K562 (cell line): ENCODE measurements around the gene CORIN. TPM values are rescaled to one million over a fixed set of nuclear protein-coding genes. Genes with fewer than 3 reads are reported as not detected.

Experiments used
- ATAC-seq: fragments of 200-7000 bp; cut with Tn5 transposase; 3 replicates; pipeline ENCODE4 v1.9.1; 2020; ENCODE audit warnings: moderate library complexity
- BruUV-seq: library from RNA; stranded (reverse); fragments of 400-500 nt; replicated peaks from 2 replicates; lab custom pipeline; 2021; lab: Mats Ljungman, UMichigan
- CTCF ChIA-PET: fragments of 300-600 bp; formaldehyde crosslinking; extraction: SDS; loops from one replicate; lab custom pipeline; 2021; ENCODE audit warnings: low intra/inter-chr PET ratio; lab: Yijun Ruan, JAX
- POLR2A ChIA-PET: fragments of 300-600, 350-650 bp; sonication (Branson Sonifier 250); formaldehyde crosslinking; extraction: SDS; loops from one replicate; lab custom pipeline; 2021; ENCODE audit warnings: antibody characterized with exemption, inconsistent platforms; lab: Yijun Ruan, JAX
- DNase-seq, 4 experiments: peaks; one replicate each; pipeline versions ENCODE4 v3.0.0 to v3.0.0-alpha.2; 2011 to 2018; ENCODE audit warnings: low spot score in 3 of 4, mixed read lengths in 3 of 4; ENCODE audit errors: extremely low read depth in 1 of 4
- FAIRE-seq: peaks from 2 replicates; lab custom pipeline; 2011; peaks lifted over from hg19 to GRCh38; lab: Jason Lieb, UNC
- H2AFZ ChIP-seq: 2 replicates; pipeline ENCODE4 v1.6.0; 2011; ENCODE audit warnings: low read depth, low read length, control low read depth, inconsistent platforms
- H3K27ac ChIP-seq: fragments of 200-600 bp; 3 replicates; pipeline ENCODE4 v1.8.0; 2011; ENCODE audit warnings: low read depth, mild to moderate bottlenecking, control low read depth, inconsistent platforms, low read length, moderate library complexity, mixed read lengths; ENCODE audit errors: extremely low read depth
- H3K27me3 ChIP-seq, 2 experiments: fragments of 300-600 bp in 1 of 2; 2 replicates in 1 of 2; 3 replicates in 1 of 2; pipeline versions ENCODE4 v1.6.0 to v1.8.0; 2011; ENCODE audit warnings: inconsistent platforms in 2 of 2, low read length in 2 of 2, mild to moderate bottlenecking in 1 of 2, mixed read lengths in 1 of 2, moderate library complexity in 1 of 2; ENCODE audit not compliant: control insufficient read depth in 2 of 2, insufficient read depth in 2 of 2
- H3K36me3 ChIP-seq: fragments of 300-600 bp; 3 replicates; pipeline ENCODE4 v1.8.0; 2011; ENCODE audit warnings: mild to moderate bottlenecking, low read length, inconsistent platforms; ENCODE audit not compliant: control insufficient read depth, insufficient read depth
- H3K4me1 ChIP-seq, 2 experiments: fragments of 200-600 bp in 1 of 2; replicated peaks in 1 of 2; 2 replicates in 1 of 2; 3 replicates in 1 of 2; pipeline versions ENCODE4 v1.5.1 to v1.8.0; 2011; ENCODE audit warnings: inconsistent platforms in 2 of 2, low read length in 2 of 2, mild to moderate bottlenecking in 1 of 2, mixed read lengths in 1 of 2, moderate library complexity in 1 of 2; ENCODE audit not compliant: control insufficient read depth in 2 of 2, insufficient read depth in 2 of 2
- H3K4me2 ChIP-seq: 2 replicates; pipeline ENCODE4 v1.6.1; 2011; ENCODE audit warnings: low read length, control low read depth, inconsistent platforms, mixed read lengths; ENCODE audit not compliant: insufficient read depth
- H3K4me3 ChIP-seq: fragments of 200-600 bp; sonication (generic), shearing (Covaris generic); 2 replicates; pipeline ENCODE4 v1.5.1; 2016; ENCODE audit warnings: control low read depth, inconsistent platforms
- H3K79me2 ChIP-seq: fragments of 200-600 bp; 3 replicates; pipeline ENCODE4 v1.8.0; 2011; ENCODE audit warnings: low read length, inconsistent platforms; ENCODE audit not compliant: control insufficient read depth, insufficient read depth
- H3K9ac ChIP-seq, 2 experiments: 2 replicates each; pipeline versions ENCODE4 v1.6.0 to v1.6.1; 2011; ENCODE audit warnings: low read depth in 2 of 2, low read length in 2 of 2, control low read depth in 1 of 2, inconsistent platforms in 1 of 2, mild to moderate bottlenecking in 1 of 2, mixed read lengths in 1 of 2; ENCODE audit not compliant: insufficient read depth in 1 of 2
- H3K9me1 ChIP-seq: one replicate; pipeline ENCODE4 v1.6.0; 2011; ENCODE audit warnings: inconsistent platforms, mild to moderate bottlenecking, low read length, moderate library complexity; ENCODE audit not compliant: control insufficient read depth, insufficient read depth
- H3K9me3 ChIP-seq: replicated peaks from 2 replicates; pipeline ENCODE4 v1.5.1; 2011; ENCODE audit warnings: low read depth, low read length, inconsistent platforms; ENCODE audit not compliant: control insufficient read depth, insufficient read depth
- H4K20me1 ChIP-seq: replicated peaks from 2 replicates; pipeline ENCODE4 v1.6.1; 2011; ENCODE audit warnings: low read length, inconsistent platforms, mixed read lengths; ENCODE audit not compliant: control insufficient read depth, insufficient read depth
- DIDO1 ChIP-seq: fragments of 450-650 bp; IDR thresholded peaks from 2 replicates; pipeline ENCODE4 v1.6.1; 2016; ENCODE audit warnings: low read depth, missing biosample characterization, missing genetic modification characterization
- DPF2 ChIP-seq: fragments of 450-650 bp; IDR thresholded peaks from 2 replicates; pipeline ENCODE4 v1.6.1; 2016
- EP400 ChIP-seq: fragments of 450-650 bp; IDR thresholded peaks from 2 replicates; pipeline ENCODE4 v1.6.1; 2017; ENCODE audit warnings: antibody characterized with exemption, mild to moderate bottlenecking, moderate library complexity
- HDAC2 ChIP-seq: fragments of 450-650 bp; IDR thresholded peaks from 2 replicates; pipeline ENCODE4 v1.6.1; 2016; ENCODE audit warnings: mild to moderate bottlenecking
- MITF ChIP-seq: IDR thresholded peaks from 2 replicates; pipeline ENCODE4 v1.6.1; 2014; ENCODE audit warnings: antibody characterized with exemption
- NELFE ChIP-seq: IDR thresholded peaks from 2 replicates; pipeline ENCODE4 v1.6.1; 2011; ENCODE audit warnings: mild to moderate bottlenecking; ENCODE audit not compliant: insufficient read depth, insufficient read length
- PRPF4 ChIP-seq: fragments of 200-400 bp; formaldehyde crosslinking; IDR thresholded peaks from one replicate; pipeline ENCODE4 v1.6.1; 2017; ENCODE audit warnings: low read length, low read depth, mild to moderate bottlenecking; ENCODE audit not compliant: insufficient read depth, poor library complexity, severe bottlenecking
- RB1 ChIP-seq: fragments of 450-650 bp; IDR thresholded peaks from 2 replicates; pipeline ENCODE4 v1.6.1; 2017; ENCODE audit warnings: low read depth, mild to moderate bottlenecking
- SP2 ChIP-seq: IDR thresholded peaks from 2 replicates; pipeline ENCODE4 v1.6.1; 2011; ENCODE audit warnings: mild to moderate bottlenecking, low read depth, low read length, moderate library complexity; ENCODE audit not compliant: poor library complexity, severe bottlenecking; ENCODE audit errors: extremely low read depth
- STAT5B ChIP-seq: fragments of 250-450 bp; sonication (Bioruptor Pico); IDR thresholded peaks from 2 replicates; pipeline ENCODE4 v1.8.0; 2021; ENCODE audit warnings: mild to moderate bottlenecking, inconsistent platforms
- TARDBP ChIP-seq: fragments of 450-650 bp; IDR thresholded peaks from 2 replicates; pipeline ENCODE4 v1.6.1; 2016
- TFAM ChIP-seq: fragments of 250-450 bp; sonication (Bioruptor Pico); conservative IDR thresholded peaks from 2 replicates; pipeline ENCODE4 v1.5.0; 2021; ENCODE audit warnings: mild to moderate bottlenecking, moderate library complexity
- ZKSCAN1 ChIP-seq: fragments of 150-350 bp; IDR thresholded peaks from 2 replicates; pipeline ENCODE4 v1.6.1; 2016; ENCODE audit warnings: low read depth, low read length
- ZNF316 ChIP-seq: fragments of 450-650 bp; IDR thresholded peaks from 2 replicates; pipeline ENCODE4 v1.6.1; 2016
- ZNF57 ChIP-seq: fragments of 450-650 bp; formaldehyde crosslinking; IDR thresholded peaks from 2 replicates; pipeline ENCODE4 v1.4.0; 2020; ENCODE audit warnings: mild to moderate bottlenecking, moderate library complexity
- WGBS: fragments of 100-300 bp; shearing (Covaris generic); methylation state at CpG from one replicate; pipeline ENCODE4 v1.1.6; 2016; ENCODE audit warnings: low coverage, mixed read lengths; ENCODE audit not compliant: insufficient coverage; ENCODE audit errors: missing lambda C conversion rate; 5-methylcytosine and 5-hydroxymethylcytosine counted together
- in situ Hi-C: fragments of 300-500 bp; cut with MboI; formaldehyde crosslinking; loops from 4 replicates; pipeline ENCODE4 v1.15.0; 2018; ENCODE audit warnings: inconsistent platforms, mixed read lengths
- intact Hi-C: fragments of 100-400 bp; cut with micrococcal nuclease; formaldehyde crosslinking; loops from 2 replicates; pipeline ENCODE4 v1.14.2; 2022
- polyA plus RNA-seq, 8 experiments: library from polyadenylated mRNA; depleted of rRNA in 4 of 8; stranded (reverse) in 5 of 8; unstranded in 3 of 8; fragments of >200 nt; fragmentation: Nextera tagmentation in 2 of 8; fragmentation: Illumina TruSeq in 1 of 8; extraction: Ambion mirVana in 2 of 8; extraction: Trizol in 1 of 8; gene quantifications; 2 replicates each; pipeline versions ENCODE4 v1.2.1 to v1.2.3, GENCODE V29; 2011 to 2014; ENCODE audit warnings: inconsistent platforms in 1 of 8, missing spikeins in 1 of 8
- total RNA-seq, 7 experiments: library from RNA; depleted of rRNA in 6 of 7; stranded (reverse); fragments of >200 nt in 6 of 7; fragmentation: Illumina TruSeq in 2 of 7; extraction: Trizol in 2 of 7; gene quantifications; 2 replicates each; pipeline versions ENCODE4 v1.2.1 to v1.2.3, GENCODE V29; 2011 to 2021; ENCODE audit warnings: low replicate concordance in 1 of 7
- TF ChIP-seq, protein P1 (sequence below), 2 experiments: fragments of 200-800 bp in 1 of 2; sonication (Bioruptor generic) in 1 of 2; sonication (generic) in 1 of 2; formaldehyde crosslinking in 1 of 2; IDR thresholded peaks in 1 of 2; conservative IDR thresholded peaks in 1 of 2; 2 replicates each; pipeline versions ENCODE4 v1.5.0 to v1.6.1; 2016 to 2020; ENCODE audit warnings: missing compliant biosample characterization in 1 of 2, missing genetic modification characterization in 1 of 2, missing genetic modification reagents in 1 of 2
- TF ChIP-seq, protein P2 (sequence below), 2 experiments: fragments of 450-650 bp; conservative IDR thresholded peaks; 2 replicates each; pipeline ENCODE4 v1.6.1; 2017; ENCODE audit warnings: mild to moderate bottlenecking in 2 of 2, moderate library complexity in 2 of 2
- TF ChIP-seq, protein P3 (sequence below): fragments of 450-650 bp; IDR thresholded peaks from 2 replicates; pipeline ENCODE4 v1.7.0; 2016; ENCODE audit warnings: borderline replicate concordance

CORIN gene
- total and polyA plus RNA-seq, 9 of the 15 experiments (the other 6 are each of a cell fraction or from before 2014, with no cell fraction given) = 0.04 to 0.31 (median 0.08) TPM; not detected in 4

GRCh38 chr4:47703956-47704355 is 133.9 kb downstream of the CORIN start:
- H3K79me2 ChIP-seq = no peaks in the 10 kb centered on the region
- H3K9me1 ChIP-seq = no peaks in the 10 kb centered on the region
- 19% methylated on average over 7 of the region's 7 CpGs for WGBS
- FAIRE-seq (no peak), ATAC-seq (no peak), DNase-seq (no peak)
- H3K27ac ChIP-seq = no peak overlapping the region
- intact Hi-C loops = loop anchor here (1.0 kb wide), 1 partner anchor 132 kb away; no protein-coding TSS in a partner anchor
- no peaks in the 10 kb centered on the region for H4K20me1 ChIP-seq
- no peak overlapping the region for H2AFZ ChIP-seq
- H3K9me3 ChIP-seq = no peaks in the 10 kb centered on the region
- in situ Hi-C loops = loop anchor here (10.0 kb wide), 1 partner anchor 221 kb away; no protein-coding TSS in a partner anchor
- no peak overlapping the region for H3K4me3 ChIP-seq
- no peaks in the 10 kb centered on the region for H3K36me3 ChIP-seq
- H3K4me1 ChIP-seq = no peaks in the 10 kb centered on the region
- POLR2A ChIA-PET = no interaction called here
- H3K27me3 ChIP-seq = peaks cover 0 to 10% of the 10 kb centered on the region in 2 experiments; a peak in 2 of 5 replicates
- CTCF ChIA-PET = no interaction called here
- no peak overlapping the region for H3K9ac ChIP-seq
- no peak overlapping the region for H3K4me2 ChIP-seq
- BruUV-seq = no TSS peak
- TF ChIP-seq TFAM (CRISPR knock-in tag) (no peak), ZNF57 (no peak), DIDO1 (tag) (no peak), RB1 (no peak), NELFE (no peak), PRPF4 (no peak), ZNF316 (no peak), STAT5B (CRISPR knock-in tag) (no peak), TARDBP (no peak), MITF (no peak), DPF2 (no peak), EP400 (no peak), ZKSCAN1 (no peak), HDAC2 (no peak), SP2 (no peak)
- TF ChIP-seq, protein P1, sequence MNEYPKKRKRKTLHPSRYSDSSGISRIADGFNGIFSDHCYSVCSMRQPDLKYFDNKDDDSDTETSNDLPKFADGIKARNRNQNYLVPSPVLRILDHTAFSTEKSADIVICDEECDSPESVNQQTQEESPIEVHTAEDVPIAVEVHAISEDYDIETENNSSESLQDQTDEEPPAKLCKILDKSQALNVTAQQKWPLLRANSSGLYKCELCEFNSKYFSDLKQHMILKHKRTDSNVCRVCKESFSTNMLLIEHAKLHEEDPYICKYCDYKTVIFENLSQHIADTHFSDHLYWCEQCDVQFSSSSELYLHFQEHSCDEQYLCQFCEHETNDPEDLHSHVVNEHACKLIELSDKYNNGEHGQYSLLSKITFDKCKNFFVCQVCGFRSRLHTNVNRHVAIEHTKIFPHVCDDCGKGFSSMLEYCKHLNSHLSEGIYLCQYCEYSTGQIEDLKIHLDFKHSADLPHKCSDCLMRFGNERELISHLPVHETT (CRISPR knock-in tag; conservative IDR thresholded peaks at IDR 0.05 in 1 of 2, IDR thresholded peaks at IDR 0.05 in 1 of 2) = no peak
- TF ChIP-seq, protein P2, sequence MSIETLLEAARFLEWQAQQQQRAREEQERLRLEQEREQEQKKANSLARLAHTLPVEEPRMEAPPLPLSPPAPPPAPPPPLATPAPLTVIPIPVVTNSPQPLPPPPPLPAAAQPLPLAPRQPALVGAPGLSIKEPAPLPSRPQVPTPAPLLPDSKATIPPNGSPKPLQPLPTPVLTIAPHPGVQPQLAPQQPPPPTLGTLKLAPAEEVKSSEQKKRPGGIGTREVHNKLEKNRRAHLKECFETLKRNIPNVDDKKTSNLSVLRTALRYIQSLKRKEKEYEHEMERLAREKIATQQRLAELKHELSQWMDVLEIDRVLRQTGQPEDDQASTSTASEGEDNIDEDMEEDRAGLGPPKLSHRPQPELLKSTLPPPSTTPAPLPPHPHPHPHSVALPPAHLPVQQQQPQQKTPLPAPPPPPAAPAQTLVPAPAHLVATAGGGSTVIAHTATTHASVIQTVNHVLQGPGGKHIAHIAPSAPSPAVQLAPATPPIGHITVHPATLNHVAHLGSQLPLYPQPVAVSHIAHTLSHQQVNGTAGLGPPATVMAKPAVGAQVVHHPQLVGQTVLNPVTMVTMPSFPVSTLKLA (conservative IDR thresholded peaks at IDR 0.05) = no peak
- TF ChIP-seq, protein P3, sequence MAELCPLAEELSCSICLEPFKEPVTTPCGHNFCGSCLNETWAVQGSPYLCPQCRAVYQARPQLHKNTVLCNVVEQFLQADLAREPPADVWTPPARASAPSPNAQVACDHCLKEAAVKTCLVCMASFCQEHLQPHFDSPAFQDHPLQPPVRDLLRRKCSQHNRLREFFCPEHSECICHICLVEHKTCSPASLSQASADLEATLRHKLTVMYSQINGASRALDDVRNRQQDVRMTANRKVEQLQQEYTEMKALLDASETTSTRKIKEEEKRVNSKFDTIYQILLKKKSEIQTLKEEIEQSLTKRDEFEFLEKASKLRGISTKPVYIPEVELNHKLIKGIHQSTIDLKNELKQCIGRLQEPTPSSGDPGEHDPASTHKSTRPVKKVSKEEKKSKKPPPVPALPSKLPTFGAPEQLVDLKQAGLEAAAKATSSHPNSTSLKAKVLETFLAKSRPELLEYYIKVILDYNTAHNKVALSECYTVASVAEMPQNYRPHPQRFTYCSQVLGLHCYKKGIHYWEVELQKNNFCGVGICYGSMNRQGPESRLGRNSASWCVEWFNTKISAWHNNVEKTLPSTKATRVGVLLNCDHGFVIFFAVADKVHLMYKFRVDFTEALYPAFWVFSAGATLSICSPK = no peak
